IMR-90 (cell line): ENCODE measurements around the gene NDOR1. TPM values are rescaled to one million over a fixed set of nuclear protein-coding genes. Genes with fewer than 3 reads are reported as not detected.
A peak's percentile ranks its signal among the peaks of the same experiment; 100 is the strongest.

Source experiments
- CTCF ChIP-seq: conservative IDR thresholded peaks from 2 replicates; pipeline ENCODE4 v1.5.1; 2012; ENCODE audit warnings: mild to moderate bottlenecking, low read depth, low read length, improper control_type of control experiment
- polyA plus RNA-seq, 3 experiments: library from polyadenylated mRNA; depleted of rRNA; stranded (reverse); fragments of >200 nt; gene quantifications; 2 replicates each; pipeline ENCODE4 v1.2.3, GENCODE V29; 2012; ENCODE audit warnings: low replicate concordance in 1 of 3
- total RNA-seq: library from RNA; depleted of rRNA; stranded (reverse); fragments of >200 nt; gene quantifications from 2 replicates; pipeline ENCODE4 v1.2.3, GENCODE V29; 2012

The NDOR1 gene
- total and polyA plus RNA-seq, 2 of the 4 experiments (the other 2 are of a cell fraction): 0.90 to 10.6 TPM

- peak; percentile 50 for TF ChIP-seq CTCF
These were observed 16.8 kb upstream of the NDOR1 start, which contains the start of the genes ANAPC2 and SSNA1 (continued) for GRCh38 chr9:137188490-137189296.
